Measurements from ENCODE around the gene TBXT.

The TBXT gene

DNA sequence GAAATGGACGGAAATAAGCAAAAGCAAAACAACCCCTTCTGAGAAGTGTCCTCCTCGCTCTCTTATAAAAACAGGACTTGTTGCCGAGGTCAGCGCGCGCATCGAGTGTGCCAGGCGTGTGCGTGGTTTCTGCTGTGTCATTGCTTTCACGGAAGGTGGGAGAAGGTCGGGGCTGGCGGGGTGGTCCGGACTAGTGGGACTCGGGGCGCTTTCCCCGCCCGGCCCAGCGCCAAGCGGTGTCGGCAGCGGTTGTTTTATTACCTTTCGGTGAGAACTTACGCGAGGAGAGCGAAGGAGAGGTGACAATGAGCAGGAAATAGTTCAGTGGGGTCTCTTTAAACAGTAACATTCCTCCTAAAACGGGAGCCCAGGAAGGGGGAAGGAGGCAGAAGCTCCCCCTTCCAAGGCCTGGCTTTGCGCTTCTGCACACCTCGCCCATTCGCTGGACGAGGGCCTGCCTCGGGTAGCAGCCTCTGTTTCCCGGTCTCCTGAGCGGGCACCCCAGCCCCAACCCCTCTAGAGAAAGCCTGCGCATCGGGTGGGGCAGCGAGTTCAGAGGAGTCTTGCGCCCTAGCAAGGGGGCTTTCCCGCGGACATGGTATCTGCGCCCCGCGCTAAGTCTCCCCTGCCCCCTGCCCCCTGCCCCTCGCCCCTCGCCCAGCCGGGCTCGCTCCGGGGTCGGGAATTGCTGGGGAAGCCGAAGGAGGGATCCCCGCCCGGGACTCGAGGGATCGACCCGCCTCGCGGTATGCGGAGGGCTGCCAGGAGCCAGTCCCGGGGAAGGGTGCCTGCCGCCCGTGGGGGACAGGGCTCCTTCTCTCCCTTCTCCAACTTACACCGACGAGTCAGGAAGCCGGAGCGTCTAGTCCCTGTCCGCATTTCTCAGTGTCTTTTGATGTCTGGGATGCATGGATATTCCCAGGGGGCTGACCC lies 1.2 kb upstream of the TBXT start:
- H3K4me3 ChIP-seq (ENCODE audit: low read depth, low read length), result peak overlapping the region; percentile 68

DNA sequence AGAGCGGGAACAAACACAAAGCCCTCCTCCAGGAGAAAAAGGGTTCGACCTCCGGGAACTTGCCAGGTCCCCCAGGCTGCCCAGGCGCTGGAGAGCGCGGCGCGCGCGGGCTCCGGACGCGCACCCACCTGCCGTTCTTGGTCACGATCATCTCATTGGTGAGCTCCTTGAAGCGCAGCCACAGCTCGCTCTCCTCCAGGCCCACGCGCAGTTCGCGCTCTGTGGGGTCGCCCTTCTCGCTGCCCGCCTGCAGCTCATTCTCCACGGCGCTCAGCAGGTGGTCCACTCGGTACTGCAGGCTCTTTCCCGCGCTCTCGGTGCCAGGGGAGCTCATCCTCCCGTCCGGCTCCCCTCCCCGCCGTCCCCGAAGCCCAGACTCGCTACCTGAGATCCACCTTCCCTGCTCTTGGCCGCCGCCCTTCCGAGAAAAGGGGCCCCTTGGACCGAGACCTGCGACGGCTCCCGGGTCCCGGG lies 356 bp downstream of the TBXT start:
- peak; percentile 33 for DNase-seq
- H3K36me3 ChIP-seq, result peaks cover 8% of the 10 kb centered on the region; the same call in 1 of the 2 replicates
- H3K4me3 ChIP-seq (ENCODE audit: low read depth, low read length), result peak overlapping the region; percentile 68
- H3K27ac ChIP-seq, result no peak overlapping the region
- no peak for TF ChIP-seq CTCF (IDR thresholded peaks at IDR 0.05; ENCODE audit: low read depth, low read length)
- H3K27me3 ChIP-seq (ENCODE audit: insufficient read depth, low read depth, severe bottlenecking), result no peaks in the 10 kb centered on the region
- no peaks in the 10 kb centered on the region for H3K9me3 ChIP-seq (ENCODE audit: severe bottlenecking)

More for the DNA sequence above, 1.2 kb upstream of the TBXT start:
- no peak for TF ChIP-seq CTCF (IDR thresholded peaks at IDR 0.05; ENCODE audit: low read depth, low read length)
- Histone ChIP-seq H3K27ac (no peak overlapping the region; the same call in 1 of the 2 replicates), H3K27me3 (ENCODE audit: insufficient read depth, low read depth, severe bottlenecking) (no peaks in the 10 kb centered on the region), H3K9me3 (ENCODE audit: severe bottlenecking) (no peaks in the 10 kb centered on the region), H3K36me3 (peaks cover 6% of the 10 kb centered on the region; the same call in 1 of the 2 replicates)
- DNase-seq, result no peak

- TF ChIP-seq CTCF (IDR thresholded peaks at IDR 0.05; ENCODE audit: low read depth, low read length), result no peak
- no peak overlapping the region for H3K27ac ChIP-seq
- H3K9me3 ChIP-seq (ENCODE audit: severe bottlenecking), result no peaks in the 10 kb centered on the region
- no peak overlapping the region for H3K4me3 ChIP-seq (ENCODE audit: low read depth, low read length)
- DNase-seq, result no peak
- H3K36me3 ChIP-seq, result peaks cover 8% of the 10 kb centered on the region; the same call in 1 of the 2 replicates
- H3K27me3 ChIP-seq (ENCODE audit: insufficient read depth, low read depth, severe bottlenecking), result no peaks in the 10 kb centered on the region
Measured at GRCh38 chr6:166166314-166167257, 1.1 kb downstream of the TBXT start.

DNA sequence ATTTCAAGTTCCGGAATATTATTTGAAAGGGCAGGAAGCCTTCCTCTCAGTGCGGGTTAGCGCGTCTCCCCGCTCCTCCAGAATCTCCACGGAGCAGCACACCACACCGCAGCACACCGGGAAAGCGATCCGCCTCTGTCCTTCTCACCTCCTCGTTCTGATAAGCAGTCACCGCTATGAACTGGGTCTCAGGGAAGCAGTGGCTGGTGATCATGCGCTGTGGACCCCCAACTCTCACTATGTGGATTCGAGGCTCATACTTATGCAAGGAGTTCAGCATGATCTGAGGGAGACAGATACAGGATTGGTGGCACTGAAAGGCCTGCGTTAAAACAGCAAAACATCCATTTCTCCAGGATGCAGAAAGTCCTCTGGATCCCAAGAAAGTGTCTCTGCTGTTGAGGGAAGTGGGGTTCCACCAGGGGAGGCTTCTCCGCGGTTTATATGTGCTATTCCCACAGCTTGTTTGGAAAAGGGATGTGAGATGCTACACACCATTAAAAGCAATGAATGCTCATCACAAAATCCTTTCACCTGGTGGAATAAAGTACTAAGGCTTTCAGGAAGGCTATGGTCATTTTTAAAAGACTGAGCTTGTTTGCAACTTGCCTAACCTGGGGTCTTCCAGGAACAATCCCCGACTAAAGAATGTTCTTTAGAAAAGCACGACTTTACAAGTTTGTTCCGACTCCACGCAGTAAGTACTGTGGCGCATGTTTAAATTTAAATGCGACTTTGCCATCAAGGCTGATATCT lies 1.9 kb downstream of the TBXT start:
- TF ChIP-seq CTCF (IDR thresholded peaks at IDR 0.05; ENCODE audit: low read depth, low read length), result no peak
- H3K27me3 ChIP-seq (ENCODE audit: insufficient read depth, low read depth, severe bottlenecking), result no peaks in the 10 kb centered on the region
- H3K4me3 ChIP-seq (ENCODE audit: low read depth, low read length), result no peak overlapping the region

More for the DNA sequence above, 1.9 kb downstream of the TBXT start:
- Histone ChIP-seq H3K9me3 (ENCODE audit: severe bottlenecking) (no peaks in the 10 kb centered on the region), H3K27ac (no peak overlapping the region), H3K36me3 (peaks cover 8% of the 10 kb centered on the region; the same call in 1 of the 2 replicates)
- no peak for DNase-seq

All from WERI-Rb-1 (cell line).